ENCODE measurements around the gene C1QTNF3.

Gene C1QTNF3

DNA sequence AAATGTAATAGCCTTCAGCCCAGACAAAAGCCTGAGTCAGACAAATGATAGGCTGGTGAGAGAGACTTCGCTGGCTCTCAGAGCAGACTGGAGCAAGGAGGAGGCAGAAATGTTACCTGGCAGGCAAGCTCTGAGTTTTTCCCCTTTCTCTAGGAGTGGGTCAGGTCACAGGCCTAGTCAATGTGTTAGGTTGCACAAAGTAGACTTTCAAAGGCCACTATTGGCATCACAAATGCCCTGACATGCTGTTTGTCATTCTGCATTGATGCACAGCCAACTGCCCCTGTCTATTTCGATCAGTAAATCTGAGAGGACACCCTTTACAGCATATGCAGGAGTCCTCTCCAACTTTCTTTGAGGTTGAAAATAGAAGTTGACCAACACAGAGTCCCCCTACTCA lies 15.5 kb upstream of the C1QTNF3 start:
- no peaks in the 10 kb centered on the region for H3K9me3 Mint-ChIP-seq
- H3K27me3 Mint-ChIP-seq: no peaks in the 10 kb centered on the region
- no peaks in the 10 kb centered on the region for H3K4me1 Mint-ChIP-seq (ENCODE audit: low read depth)
- intact Hi-C loops (cut with micrococcal nuclease): no loop called here
- no peak overlapping the region for H3K27ac Mint-ChIP-seq
- H3K36me3 Mint-ChIP-seq (ENCODE audit: low read depth): peaks cover 4% of the 10 kb centered on the region
- no peak overlapping the region for H3K4me3 Mint-ChIP-seq

GRCh38 chr5:34057569-34057968 lies 14.6 kb upstream of the C1QTNF3 start:
- H3K4me3 Mint-ChIP-seq: no peak overlapping the region
- no peaks in the 10 kb centered on the region for H3K4me1 Mint-ChIP-seq (ENCODE audit: low read depth)
- H3K27me3 Mint-ChIP-seq: no peaks in the 10 kb centered on the region
- no peaks in the 10 kb centered on the region for H3K9me3 Mint-ChIP-seq
- intact Hi-C loops (cut with micrococcal nuclease): no loop called here
- no peak overlapping the region for H3K27ac Mint-ChIP-seq
- peaks cover 4% of the 10 kb centered on the region for H3K36me3 Mint-ChIP-seq (ENCODE audit: low read depth)

DNA sequence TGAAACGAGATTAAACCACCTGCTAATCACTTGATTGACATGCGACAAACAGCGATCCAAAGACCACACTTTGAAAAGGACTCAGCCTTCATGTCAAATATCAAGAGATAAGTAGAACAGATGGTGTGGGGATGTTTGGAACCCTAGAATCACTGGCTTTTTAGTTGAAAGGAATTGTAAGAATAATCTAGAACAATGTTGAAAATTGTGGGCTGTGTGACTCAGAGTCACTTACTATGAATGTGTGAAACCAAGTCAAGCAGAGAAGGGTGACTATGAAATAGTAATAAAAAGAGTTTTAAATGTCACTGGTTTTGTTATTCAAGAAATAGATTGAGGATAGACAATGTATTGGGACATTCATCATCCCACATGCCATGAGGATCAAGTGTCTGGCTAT lies 14.1 kb upstream of the C1QTNF3 start:
- intact Hi-C loops (cut with micrococcal nuclease): no loop called here
- Mint-ChIP-seq H3K27me3 (no peaks in the 10 kb centered on the region), H3K9me3 (no peaks in the 10 kb centered on the region), H3K4me3 (no peak overlapping the region), H3K36me3 (ENCODE audit: low read depth) (peaks cover 4% of the 10 kb centered on the region), H3K27ac (no peak overlapping the region), H3K4me1 (ENCODE audit: low read depth) (no peaks in the 10 kb centered on the region)

DNA sequence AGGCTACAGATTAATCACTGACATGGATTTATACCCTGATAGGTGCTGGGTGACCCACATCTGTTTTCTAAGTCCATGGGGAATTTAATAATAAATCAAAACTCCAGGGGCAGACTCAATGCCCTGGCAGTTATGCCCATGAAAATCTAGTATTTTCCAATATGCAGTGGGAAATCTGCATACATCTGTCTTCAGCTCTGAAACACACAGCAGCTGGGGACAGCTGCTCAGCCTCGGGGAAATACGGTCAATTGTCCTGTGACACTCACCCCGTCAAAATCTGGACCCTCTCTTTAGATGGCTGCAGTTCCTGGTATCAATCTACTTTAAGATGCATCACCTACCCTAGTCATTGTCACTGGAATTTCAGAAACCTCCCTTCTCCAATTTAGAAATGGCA lies 12.7 kb upstream of the C1QTNF3 start:
- H3K4me1 Mint-ChIP-seq (ENCODE audit: low read depth): no peaks in the 10 kb centered on the region
- H3K27me3 Mint-ChIP-seq: no peaks in the 10 kb centered on the region
- no peaks in the 10 kb centered on the region for H3K9me3 Mint-ChIP-seq
- H3K4me3 Mint-ChIP-seq: no peak overlapping the region
- H3K27ac Mint-ChIP-seq: no peak overlapping the region
- intact Hi-C loops (cut with micrococcal nuclease): no loop called here
- H3K36me3 Mint-ChIP-seq (ENCODE audit: low read depth): peaks cover 16% of the 10 kb centered on the region

DNA sequence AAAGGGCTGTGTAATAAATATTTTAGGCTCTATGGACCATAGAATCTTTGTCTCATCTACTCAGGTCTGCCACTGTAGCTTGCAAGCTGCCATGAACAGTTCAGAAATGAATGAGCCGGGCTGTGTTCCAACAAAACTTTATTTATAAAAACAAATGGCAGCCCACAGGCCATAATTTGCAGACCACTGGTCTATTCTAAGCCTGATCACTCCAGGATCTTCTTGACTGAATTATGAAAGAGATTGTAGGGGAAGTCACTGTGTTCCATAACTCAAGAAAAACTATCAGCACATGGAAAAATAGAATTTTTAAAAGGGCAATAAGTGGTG lies 11.4 kb upstream of the C1QTNF3 start:
- Mint-ChIP-seq H3K36me3 (ENCODE audit: low read depth) (peaks cover 17% of the 10 kb centered on the region), H3K4me1 (ENCODE audit: low read depth) (no peaks in the 10 kb centered on the region), H3K4me3 (no peak overlapping the region), H3K27me3 (no peaks in the 10 kb centered on the region), H3K9me3 (no peaks in the 10 kb centered on the region), H3K27ac (no peak overlapping the region)
- intact Hi-C loops (cut with micrococcal nuclease): no loop called here

DNA sequence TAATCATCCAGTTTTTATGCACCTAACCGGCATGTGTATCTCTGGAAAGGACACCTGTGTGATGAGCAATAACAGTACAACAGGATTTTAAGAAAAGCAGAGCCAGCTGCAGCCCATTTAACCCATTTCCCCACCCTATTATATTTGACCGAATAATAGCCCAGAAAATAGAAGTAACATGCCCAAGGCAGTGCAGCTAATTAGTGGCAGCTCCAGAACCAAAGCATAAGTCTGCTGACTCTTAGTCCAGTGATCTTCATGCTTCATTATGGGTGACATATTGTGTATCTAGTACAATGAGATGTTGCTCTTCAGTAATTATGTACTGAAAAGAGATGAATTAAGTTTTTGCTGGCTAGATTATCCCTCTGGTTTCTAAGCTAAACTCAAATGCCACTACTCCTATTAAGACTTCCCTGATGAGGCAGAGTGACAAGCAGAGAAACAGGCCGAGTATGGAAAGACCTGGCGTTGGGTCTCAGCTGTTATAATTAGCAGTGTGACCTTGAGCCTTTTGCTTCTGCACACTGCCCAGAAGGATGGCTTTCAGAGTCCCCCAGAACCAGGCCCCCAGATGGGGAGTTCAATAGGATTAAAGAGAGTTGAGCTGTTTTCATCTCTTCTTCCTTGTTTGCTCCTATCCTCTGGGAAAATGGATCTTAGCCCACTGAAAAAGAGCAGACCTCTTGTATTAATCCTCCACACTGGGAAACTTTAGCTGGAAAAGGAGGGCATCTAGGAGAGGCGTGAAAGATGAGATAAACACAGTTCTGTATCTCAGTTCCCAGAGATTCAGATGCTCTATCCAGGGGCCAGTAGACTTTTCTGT lies 10.8 kb upstream of the C1QTNF3 start:
- Mint-ChIP-seq H3K36me3 (ENCODE audit: low read depth) (peaks cover 17% of the 10 kb centered on the region), H3K27me3 (no peaks in the 10 kb centered on the region), H3K4me3 (no peak overlapping the region), H3K4me1 (ENCODE audit: low read depth) (peaks cover 3% of the 10 kb centered on the region), H3K27ac (no peak overlapping the region), H3K9me3 (no peaks in the 10 kb centered on the region)
- intact Hi-C loops (cut with micrococcal nuclease): no loop called here

DNA sequence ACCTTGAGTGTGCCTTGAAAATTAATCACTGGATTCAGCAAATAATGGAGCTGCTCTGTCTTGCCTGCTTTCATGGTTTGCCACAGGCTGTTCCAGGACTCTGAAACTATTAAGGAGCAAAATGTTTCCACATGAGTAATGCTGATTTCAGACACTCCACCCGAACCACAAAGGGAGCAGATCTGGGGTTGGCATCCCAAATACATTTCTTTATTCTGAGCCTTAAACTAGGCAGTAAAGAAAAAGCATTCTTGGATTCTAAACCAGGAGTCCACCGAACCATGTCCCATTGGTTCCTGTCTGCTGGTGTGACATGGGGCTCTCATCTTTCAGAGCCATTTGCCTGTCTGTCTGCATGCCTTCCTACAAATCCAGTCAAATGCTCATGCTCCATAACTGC lies 10.1 kb upstream of the C1QTNF3 start:
- Mint-ChIP-seq H3K4me3 (no peak overlapping the region), H3K27me3 (no peaks in the 10 kb centered on the region), H3K27ac (no peak overlapping the region), H3K4me1 (ENCODE audit: low read depth) (peaks cover 10% of the 10 kb centered on the region), H3K36me3 (ENCODE audit: low read depth) (peaks cover 17% of the 10 kb centered on the region), H3K9me3 (no peaks in the 10 kb centered on the region)
- intact Hi-C loops (cut with micrococcal nuclease): no loop called here

DNA sequence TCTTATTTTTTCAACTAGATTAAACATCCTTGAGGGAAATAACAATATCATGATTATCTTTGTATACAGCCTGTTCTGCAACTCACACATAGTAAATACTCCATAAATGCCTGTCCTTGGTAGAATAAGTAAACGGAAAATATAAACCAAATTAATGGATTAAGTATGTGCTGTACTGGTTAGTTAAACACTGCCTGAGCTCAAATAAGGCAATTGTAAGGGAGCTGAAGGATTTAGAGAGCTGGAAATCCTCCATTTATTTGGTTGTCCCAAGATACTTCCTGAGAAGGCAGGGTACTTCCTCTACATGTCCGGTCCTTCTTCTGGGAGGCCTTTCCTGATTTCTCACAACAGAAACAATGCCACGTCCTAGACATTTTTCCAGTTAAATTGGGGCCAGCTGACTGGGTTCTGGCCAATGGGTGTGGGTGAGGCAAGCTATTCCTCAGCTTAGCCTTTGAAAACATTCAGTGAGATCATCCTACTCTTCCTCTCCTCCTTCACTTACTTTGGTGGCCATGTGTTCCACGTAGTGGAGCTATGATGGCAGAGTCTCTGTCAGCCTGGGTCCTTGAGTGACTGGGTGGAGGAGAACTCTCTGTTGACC lies 8.5 kb upstream of the C1QTNF3 start:
- Mint-ChIP-seq H3K36me3 (ENCODE audit: low read depth) (peaks cover 17% of the 10 kb centered on the region), H3K9me3 (no peaks in the 10 kb centered on the region), H3K27ac (no peak overlapping the region)

GRCh38 chr5:34047774-34048572 lies 5.0 kb upstream of the C1QTNF3 start:
- peaks cover 17% of the 10 kb centered on the region for H3K36me3 Mint-ChIP-seq (ENCODE audit: low read depth)
- H3K27me3 Mint-ChIP-seq: no peaks in the 10 kb centered on the region
- H3K27ac Mint-ChIP-seq: peak overlapping the region; percentile 9
- peaks cover 20% of the 10 kb centered on the region for H3K4me1 Mint-ChIP-seq (ENCODE audit: low read depth)
- no peak overlapping the region for H3K4me3 Mint-ChIP-seq
- no peaks in the 10 kb centered on the region for H3K9me3 Mint-ChIP-seq
- intact Hi-C loops (cut with micrococcal nuclease): no loop called here

More for the DNA sequence above, 8.5 kb upstream of the C1QTNF3 start:
- H3K4me1 Mint-ChIP-seq (ENCODE audit: low read depth): peaks cover 17% of the 10 kb centered on the region
- no peaks in the 10 kb centered on the region for H3K27me3 Mint-ChIP-seq
- intact Hi-C loops (cut with micrococcal nuclease): no loop called here
- no peak overlapping the region for H3K4me3 Mint-ChIP-seq

DNA sequence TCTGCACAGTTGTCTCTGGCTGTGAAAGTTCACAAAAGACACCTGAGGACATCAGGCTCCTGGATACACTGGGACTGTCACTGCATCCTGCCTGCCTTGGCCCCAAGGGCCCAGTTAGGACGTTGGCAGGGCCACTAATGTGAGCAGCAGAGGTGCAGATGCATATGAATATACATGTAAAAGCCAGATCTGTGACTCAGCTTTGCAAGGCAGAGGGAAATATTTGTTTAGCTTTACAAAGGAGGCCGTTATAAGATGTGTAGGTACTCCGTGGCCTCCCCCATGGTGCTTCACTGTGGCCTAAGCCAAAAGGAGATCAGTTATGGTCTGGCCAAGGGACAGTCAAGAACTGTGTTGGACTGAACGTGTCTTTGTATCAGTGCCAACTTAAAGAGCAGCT lies 4.1 kb upstream of the C1QTNF3 start:
- no peaks in the 10 kb centered on the region for H3K27me3 Mint-ChIP-seq
- intact Hi-C loops (cut with micrococcal nuclease): no loop called here
- peaks cover 17% of the 10 kb centered on the region for H3K36me3 Mint-ChIP-seq (ENCODE audit: low read depth)
- H3K9me3 Mint-ChIP-seq: no peaks in the 10 kb centered on the region
- no peak overlapping the region for H3K27ac Mint-ChIP-seq
- H3K4me3 Mint-ChIP-seq: no peak overlapping the region
- peaks cover 28% of the 10 kb centered on the region for H3K4me1 Mint-ChIP-seq (ENCODE audit: low read depth)

DNA sequence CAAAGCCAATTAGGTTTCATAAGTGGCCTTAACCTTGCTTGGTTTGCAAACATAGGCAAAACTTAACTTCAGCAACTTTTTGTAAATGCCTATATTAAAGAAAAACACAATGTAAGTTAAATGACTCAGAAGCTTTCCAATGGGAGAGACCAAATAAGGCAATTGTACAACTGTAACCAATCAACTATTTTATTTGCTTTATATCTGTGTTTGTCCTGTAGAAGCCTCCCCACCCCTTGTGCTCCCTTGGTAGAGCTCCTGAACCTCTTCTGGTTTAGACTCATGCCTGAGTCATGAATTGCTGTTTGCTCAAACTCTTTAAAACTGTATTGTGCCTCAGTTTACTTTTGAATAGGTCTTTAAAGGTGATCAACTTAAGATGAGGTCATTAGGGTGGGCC lies 3.0 kb upstream of the C1QTNF3 start:
- no peak overlapping the region for H3K4me3 Mint-ChIP-seq
- no peaks in the 10 kb centered on the region for H3K9me3 Mint-ChIP-seq
- H3K4me1 Mint-ChIP-seq (ENCODE audit: low read depth): peaks cover 29% of the 10 kb centered on the region
- H3K36me3 Mint-ChIP-seq (ENCODE audit: low read depth): peaks cover 7% of the 10 kb centered on the region
- intact Hi-C loops (cut with micrococcal nuclease): no loop called here
- no peak overlapping the region for H3K27ac Mint-ChIP-seq
- no peaks in the 10 kb centered on the region for H3K27me3 Mint-ChIP-seq

GRCh38 chr5:34045023-34045422 lies 2.0 kb upstream of the C1QTNF3 start:
- no peaks in the 10 kb centered on the region for H3K27me3 Mint-ChIP-seq
- intact Hi-C loops (cut with micrococcal nuclease): no loop called here
- peaks cover 29% of the 10 kb centered on the region for H3K4me1 Mint-ChIP-seq (ENCODE audit: low read depth)
- H3K27ac Mint-ChIP-seq: no peak overlapping the region
- H3K36me3 Mint-ChIP-seq (ENCODE audit: low read depth): no peaks in the 10 kb centered on the region
- H3K4me3 Mint-ChIP-seq: no peak overlapping the region
- H3K9me3 Mint-ChIP-seq: no peaks in the 10 kb centered on the region

DNA sequence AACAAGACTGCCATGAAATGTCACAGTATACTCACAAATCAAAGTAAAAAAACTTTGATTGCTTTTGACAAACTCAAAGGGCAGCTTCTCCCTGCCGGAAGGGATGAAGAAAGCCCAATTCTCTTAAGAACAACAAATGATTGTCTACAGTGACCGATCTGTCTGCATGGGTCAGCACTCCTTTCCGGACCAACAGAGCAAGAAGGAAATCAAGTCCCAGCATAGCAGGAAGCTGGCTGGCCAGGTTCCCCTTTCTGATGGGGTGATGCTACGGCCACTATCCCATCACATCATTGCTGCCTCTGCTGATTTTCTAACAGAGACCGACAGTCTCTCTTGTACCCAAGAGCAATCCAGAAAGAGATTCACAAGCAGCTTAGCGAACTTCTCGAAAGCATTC lies 692 bp downstream of the C1QTNF3 start:
- Mint-ChIP-seq H3K36me3 (ENCODE audit: low read depth) (no peaks in the 10 kb centered on the region), H3K4me3 (no peak overlapping the region), H3K9me3 (no peaks in the 10 kb centered on the region), H3K4me1 (ENCODE audit: low read depth) (peaks cover 12% of the 10 kb centered on the region), H3K27me3 (no peaks in the 10 kb centered on the region), H3K27ac (no peak overlapping the region)
- intact Hi-C loops (cut with micrococcal nuclease): no loop called here

DNA sequence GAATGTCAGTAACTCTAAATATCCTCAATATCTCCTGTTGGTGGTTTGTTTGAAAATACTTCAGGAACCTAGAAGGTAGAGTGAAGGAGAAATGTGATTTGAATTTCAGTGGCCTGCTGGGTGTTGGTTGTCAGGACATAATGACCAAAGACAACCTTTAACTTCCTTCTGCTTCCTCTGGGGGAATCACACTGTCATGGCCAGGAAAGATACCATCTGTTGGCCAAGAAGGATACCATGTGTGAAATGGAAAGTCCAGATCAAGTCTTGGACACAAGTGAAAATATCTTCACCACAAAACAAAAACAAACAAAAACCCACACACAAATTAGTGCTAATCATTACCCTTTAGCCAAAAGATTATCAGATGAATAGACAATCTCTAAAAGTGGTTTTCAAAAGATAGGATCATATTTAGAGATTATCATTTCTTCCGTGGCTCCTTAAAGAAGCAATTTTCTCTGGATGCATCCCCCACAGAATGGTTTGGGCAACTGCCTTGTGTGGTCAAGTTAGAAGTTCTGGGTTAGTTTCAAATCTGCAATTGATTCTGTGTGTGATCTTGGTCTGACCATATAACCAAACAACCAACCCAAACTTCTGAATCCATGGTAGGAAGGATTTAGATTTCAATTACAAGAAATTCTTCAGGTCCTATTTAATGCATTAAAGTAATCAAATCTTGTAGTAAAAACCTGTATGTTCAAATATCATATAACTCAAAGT lies 1.6 kb downstream of the C1QTNF3 start:
- H3K36me3 Mint-ChIP-seq (ENCODE audit: low read depth): no peaks in the 10 kb centered on the region
- no peak overlapping the region for H3K27ac Mint-ChIP-seq
- H3K9me3 Mint-ChIP-seq: no peaks in the 10 kb centered on the region
- peaks cover 12% of the 10 kb centered on the region for H3K4me1 Mint-ChIP-seq (ENCODE audit: low read depth)
- H3K4me3 Mint-ChIP-seq: no peak overlapping the region
- intact Hi-C loops (cut with micrococcal nuclease): no loop called here
- H3K27me3 Mint-ChIP-seq: no peaks in the 10 kb centered on the region
